GM12865 (cell line): ENCODE measurements around the gene CDRT4.

Source experiments
- DNase-seq: peaks from one replicate; pipeline ENCODE4 v3.0.0; 2010; ENCODE audit warnings: low read depth
- H3K4me3 ChIP-seq: 2 replicates; pipeline ENCODE4 v1.5.1; 2011; ENCODE audit warnings: mild to moderate bottlenecking, low read depth, low read length, control low read depth
- TF ChIP-seq, protein P1 (sequence below): IDR thresholded peaks from 2 replicates; pipeline ENCODE4 v1.5.1; 2011; ENCODE audit warnings: low read length, control low read depth, low read depth, inconsistent platforms; ENCODE audit not compliant: insufficient read depth; ENCODE audit errors: missing control alignments

CDRT4 gene

DNA sequence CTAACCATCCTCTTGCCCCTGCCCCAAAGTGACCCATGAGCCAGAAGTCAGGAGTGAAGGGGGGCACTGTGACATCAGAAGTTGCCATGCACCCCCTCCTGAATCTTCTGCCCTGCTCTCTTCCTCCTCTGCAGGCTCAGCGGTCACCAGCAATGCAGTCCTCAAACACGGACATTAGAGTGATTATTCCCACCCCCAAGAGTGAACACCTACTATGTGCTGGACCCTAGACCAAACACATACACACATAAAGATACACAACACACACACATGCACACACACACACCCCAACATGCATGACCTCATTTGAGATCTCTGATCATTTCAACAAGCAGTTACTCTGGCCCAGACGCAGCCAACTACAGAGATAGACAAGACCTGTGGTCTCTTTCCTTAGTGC, at the start of gene CDRT4:
TSS of gene CDRT4 (minus strand) at position 30 of the 400 bp plus-strand sequence. CDS start 27,383 bp downstream, outside the sequence.
- no peak for DNase-seq
- TF ChIP-seq, protein P1, sequence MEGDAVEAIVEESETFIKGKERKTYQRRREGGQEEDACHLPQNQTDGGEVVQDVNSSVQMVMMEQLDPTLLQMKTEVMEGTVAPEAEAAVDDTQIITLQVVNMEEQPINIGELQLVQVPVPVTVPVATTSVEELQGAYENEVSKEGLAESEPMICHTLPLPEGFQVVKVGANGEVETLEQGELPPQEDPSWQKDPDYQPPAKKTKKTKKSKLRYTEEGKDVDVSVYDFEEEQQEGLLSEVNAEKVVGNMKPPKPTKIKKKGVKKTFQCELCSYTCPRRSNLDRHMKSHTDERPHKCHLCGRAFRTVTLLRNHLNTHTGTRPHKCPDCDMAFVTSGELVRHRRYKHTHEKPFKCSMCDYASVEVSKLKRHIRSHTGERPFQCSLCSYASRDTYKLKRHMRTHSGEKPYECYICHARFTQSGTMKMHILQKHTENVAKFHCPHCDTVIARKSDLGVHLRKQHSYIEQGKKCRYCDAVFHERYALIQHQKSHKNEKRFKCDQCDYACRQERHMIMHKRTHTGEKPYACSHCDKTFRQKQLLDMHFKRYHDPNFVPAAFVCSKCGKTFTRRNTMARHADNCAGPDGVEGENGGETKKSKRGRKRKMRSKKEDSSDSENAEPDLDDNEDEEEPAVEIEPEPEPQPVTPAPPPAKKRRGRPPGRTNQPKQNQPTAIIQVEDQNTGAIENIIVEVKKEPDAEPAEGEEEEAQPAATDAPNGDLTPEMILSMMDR = no peak
- no peak within 1 kb of the TSS for H3K4me3 ChIP-seq

DNA sequence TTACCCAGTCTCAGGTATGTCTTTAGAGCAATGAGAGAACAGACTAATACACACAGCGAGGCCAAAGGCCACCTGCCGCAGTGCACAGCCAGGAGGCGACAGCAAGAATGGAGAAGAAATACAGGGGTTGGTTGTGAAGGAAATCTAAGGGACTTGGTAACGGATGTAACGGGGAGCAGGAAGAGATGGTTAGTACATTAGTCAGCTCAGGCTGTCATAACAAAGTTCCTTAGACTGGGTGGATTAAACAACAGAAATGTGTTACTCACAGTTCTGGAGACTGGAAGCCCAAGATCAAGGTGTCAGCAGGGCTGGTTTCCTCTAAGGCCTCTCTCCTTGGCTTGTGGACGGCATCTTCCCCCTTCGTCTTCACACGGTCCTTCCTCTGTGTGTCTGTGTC, 48.7 kb upstream of the CDRT4 start:
- no peak overlapping the region for H3K4me3 ChIP-seq
- DNase-seq = no peak
- TF ChIP-seq, protein P1 = no peak

DNA sequence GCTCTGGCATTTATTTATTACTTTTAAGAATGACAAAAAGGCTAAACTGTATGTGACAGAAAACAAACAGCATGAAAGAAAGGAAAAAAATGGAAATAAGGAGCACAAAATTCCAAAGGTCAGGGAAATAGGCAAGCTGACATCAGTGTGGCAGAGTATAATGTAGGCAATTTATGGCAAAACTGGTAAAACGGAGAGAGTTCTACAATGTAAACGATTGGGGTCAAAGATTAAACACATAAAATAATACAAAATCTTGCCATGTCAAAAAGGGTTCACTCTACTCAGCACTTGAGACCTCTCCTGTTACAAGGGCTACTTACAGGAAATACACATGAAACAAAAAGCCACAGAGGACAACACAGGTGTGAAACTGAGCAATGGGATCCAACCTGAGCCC, 47.0 kb upstream of the CDRT4 start:
- no peak overlapping the region for H3K4me3 ChIP-seq
- DNase-seq = no peak
- TF ChIP-seq, protein P1 = no peak

DNA sequence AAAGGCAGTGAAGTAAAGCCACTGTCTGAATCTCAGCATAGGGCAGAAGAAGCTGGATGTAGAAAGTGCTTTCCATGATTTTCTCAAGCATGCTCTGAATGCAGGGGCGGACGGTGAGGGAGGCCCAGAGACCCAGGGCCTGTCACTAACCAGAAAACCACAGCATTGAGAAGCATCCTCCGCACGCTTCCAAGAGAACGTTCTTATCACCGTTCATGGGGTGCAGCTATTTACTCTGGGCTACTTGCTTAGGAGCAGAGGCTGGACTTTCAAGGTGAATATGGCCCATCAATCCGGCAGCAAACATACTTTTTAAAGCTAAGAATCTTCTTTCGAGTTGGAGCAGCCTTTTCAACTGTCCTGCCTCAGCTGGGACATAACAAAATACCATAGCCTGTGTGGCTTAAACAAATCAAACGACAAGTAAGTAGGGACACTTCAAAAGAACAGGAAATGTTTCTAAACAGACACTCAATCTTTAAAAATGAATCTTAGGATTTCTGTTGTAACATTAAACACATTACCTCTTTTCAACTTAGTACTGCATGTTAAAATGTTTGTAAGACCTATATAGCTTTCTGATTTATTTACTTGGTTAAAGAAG, 46.5 kb upstream of the CDRT4 start:
- TF ChIP-seq, protein P1 = no peak
- H3K4me3 ChIP-seq = no peak overlapping the region
- DNase-seq = no peak

DNA sequence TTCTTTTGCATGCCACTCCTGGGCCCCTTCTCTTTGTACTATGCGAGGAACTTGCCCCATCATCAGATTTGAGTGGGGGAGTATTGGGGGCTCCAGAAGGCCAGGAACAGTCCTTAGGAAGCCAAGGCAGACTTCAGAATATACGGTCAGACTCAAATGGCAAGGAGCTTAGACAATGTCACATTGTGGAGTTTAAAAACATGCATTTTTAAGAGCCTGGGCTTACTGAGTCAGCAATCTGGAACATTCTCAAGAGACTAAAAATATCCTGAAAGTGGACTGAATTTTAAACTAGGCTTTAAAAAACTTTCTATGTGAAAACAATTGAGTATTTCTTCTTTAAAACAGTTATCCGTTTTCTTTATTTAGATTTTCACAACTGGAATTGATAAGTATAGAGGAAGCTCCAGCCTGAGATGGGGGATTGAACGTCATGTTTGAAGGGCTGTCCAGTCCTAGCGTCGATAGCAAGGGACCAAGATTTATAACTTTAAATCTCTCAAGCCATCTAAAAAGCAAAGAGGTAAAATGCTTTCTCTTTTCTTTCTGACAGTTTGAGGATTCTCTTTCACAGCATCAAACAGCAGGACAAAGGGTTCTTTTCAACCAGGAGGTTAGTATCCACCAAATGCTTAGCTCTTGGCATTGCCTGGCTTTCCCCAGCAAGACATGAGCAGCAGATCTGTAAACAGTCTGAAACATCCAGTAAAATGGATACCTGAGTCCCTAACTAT, 45.8 kb upstream of the CDRT4 start:
- H3K4me3 ChIP-seq = no peak overlapping the region
- TF ChIP-seq, protein P1 = no peak
- no peak for DNase-seq

DNA sequence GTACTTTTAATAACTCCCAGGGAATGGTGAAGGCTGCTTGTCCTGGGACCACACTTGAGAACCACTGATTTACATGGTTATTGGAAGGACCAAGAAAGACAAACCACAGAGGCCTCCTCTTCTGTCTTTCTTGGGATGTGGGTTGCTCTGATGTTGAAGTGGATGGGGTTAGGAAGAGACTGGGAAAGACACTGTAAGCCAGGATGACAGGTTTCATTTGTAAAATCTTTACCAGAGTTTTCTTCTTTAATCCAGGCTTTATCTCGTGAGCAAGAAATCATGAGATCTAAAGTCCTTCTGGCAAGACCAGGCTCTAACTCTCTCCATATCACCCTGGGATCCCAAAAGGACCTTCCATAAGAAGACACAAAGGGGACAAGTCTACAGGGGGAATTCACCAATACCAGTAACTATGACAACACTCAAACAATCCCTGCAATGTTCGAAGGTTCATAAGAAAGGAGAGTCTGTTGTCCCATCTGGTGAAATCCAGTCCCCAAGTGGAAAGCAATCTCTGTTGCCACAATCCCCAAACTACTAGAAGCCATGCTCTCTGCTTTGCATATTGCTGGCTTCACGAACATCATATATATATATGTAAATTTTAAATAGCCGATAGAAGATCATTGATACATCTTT, 44.8 kb upstream of the CDRT4 start:
- TF ChIP-seq, protein P1 = no peak
- no peak for DNase-seq
- no peak overlapping the region for H3K4me3 ChIP-seq

DNA sequence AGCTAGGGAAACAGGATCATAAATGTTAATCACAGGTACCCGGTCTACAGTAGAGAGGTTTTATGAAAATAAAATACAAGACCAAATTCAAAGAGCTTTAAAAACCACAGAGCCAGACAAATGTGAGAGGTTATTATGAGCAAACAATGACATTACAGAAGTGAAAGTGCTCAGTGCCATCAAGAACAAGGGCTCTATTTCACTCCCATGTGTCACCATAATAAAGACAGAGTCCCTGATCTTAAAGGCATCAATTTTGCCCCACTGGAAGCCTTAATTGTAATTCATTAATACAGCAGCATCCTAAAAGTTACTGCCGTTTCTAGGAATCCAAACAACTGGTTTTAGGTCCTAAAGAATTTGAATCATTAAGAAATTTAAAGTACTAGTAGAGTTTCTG, 43.7 kb upstream of the CDRT4 start:
- no peak for DNase-seq
- TF ChIP-seq, protein P1 = no peak
- H3K4me3 ChIP-seq = no peak overlapping the region
